GM20431 (cell line): ENCODE data around the gene CACNB4.
"Not testable (repeated sequence)": the region's sequence is repeated elsewhere in the genome, so short reads cannot be mapped to it uniquely, and the experiment has no call there.

Experiments used
- in situ Hi-C: fragments of 300-500 bp; cut with MseI, MboI; formaldehyde crosslinking; loops from one replicate; pipeline ENCODE4 v1.15.0; 2020; ENCODE audit warnings: low sequenced_read_pairs; ENCODE audit not compliant: unreplicated experiment

Gene CACNB4

GRCh38 chr2:151952691-151953456, 146.0 kb downstream of the CACNB4 start:
- in situ Hi-C loops = no loop called here

- in situ Hi-C loops = no loop called here
Measured at GRCh38 chr2:151947813-151948165, 151.1 kb downstream of the CACNB4 start.

DNA sequence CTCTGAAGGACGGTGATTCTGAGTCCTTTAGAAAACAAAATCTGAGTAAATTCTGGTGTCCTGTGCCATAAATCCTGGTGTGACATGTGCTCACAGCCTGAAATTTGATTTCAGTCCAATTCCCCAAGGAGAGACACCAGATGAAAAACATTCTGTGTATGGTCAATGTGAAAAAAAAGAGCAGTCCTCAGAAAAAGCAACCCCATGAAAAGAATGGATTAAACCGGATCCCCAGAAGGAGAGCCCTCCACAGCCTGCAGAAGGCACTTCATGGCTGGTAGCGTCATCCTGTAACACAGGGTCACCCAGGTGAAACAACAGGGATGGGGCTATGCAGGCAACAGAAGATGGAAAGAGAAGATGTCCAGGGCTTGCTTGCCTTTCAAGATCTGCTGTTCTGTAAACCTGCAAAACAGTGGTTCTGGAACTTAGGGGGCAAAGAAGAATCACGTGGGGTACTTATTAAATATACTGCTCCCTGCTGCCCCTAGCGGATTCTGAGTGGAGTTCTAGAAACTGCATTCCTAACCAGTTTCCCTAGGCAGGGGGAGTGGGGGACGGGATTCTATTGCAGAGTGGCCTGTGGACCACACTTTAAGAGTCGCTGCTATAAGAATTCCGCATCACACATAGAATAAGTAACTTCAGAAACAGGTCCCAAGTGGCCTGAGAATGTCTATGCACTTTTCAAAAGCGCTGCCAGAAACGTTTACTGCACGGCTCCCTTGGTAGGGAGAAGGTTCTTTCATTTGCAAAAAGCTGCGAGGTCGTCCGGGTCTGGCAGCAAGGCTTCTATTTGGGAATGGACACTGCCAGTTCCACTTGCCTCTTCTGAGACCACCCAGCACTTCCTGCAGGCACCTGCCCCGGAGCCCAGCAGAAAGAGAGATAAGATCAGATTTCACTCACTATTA, 151.7 kb downstream of the CACNB4 start:
- in situ Hi-C loops = no loop called here

GRCh38 chr2:151946250-151946884, 152.5 kb downstream of the CACNB4 start:
- in situ Hi-C loops = no loop called here

DNA sequence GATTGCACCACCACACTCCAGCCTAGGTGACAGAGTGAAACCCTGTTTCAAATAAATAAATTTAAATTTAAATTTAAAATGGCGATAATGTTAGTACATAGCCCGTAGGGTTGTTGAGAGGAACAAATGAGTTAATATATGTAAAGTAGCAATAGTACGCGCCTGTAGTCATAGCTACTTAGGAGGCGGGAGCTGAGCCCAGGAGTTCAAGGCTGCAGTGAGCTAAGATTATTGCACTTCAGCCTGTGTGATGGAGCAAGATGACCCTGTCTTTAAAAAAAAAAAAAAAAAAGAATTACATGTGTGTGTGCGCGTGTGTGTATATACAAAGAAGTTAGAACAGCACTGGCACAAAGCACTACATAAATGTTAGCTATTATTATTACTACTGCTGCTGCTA, 153.2 kb downstream of the CACNB4 start:
- in situ Hi-C loops = no loop called here

DNA sequence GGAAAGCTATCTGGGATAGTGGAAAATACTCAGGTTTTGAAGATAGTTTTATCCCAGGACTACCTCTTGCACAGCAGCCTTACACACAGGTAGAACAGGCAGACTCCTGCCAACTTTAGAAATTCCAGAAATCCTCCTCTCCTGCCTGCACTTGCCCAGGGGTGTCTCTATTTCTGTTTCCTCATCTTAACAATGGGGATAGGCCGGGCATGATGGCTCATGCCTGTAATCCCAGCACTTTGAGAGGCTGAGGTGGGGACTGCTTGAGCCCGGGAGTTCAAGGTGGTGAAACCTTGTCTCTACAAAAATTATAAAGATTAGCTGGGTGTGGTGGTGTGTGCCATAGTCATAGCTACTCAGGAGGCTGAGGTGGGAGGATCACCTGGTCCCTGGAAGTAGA, 153.7 kb downstream of the CACNB4 start:
- in situ Hi-C loops = no loop called here

- in situ Hi-C loops = no loop called here
Measured at GRCh38 chr2:151943461-151943860, 155.4 kb downstream of the CACNB4 start.

DNA sequence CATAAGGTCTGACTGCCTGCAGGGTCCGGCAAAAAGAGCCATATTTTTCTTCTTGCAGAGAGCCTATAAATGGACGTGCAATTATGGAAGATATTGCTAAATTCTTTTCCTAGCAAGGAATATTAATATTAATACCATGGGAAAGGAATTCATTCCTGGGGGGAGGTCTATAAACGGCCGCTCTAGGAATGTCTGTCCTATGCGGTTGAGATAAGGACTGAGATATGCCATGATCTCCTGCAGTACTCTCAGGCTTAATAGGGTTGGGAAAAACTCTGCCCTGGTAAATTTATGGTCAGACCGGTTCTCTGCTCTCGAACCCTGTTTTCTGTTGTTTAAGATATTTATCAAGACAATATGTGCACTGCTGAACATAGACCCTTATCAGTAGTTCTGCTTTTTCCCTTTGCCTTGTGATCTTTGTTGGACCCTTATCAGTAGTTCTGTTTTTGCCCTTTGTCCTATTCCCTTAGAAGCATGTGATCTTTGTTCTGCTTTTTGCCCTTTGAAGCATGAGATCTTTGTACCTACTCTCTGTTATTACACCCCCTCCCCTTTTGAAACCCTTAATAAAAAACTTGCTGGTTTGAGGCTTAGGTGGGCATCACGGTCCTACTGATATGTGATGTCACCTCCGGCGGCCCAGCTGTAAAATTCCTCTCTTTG, 156.2 kb downstream of the CACNB4 start:
- in situ Hi-C loops = not testable (repeated sequence)

- in situ Hi-C loops = no loop called here
Measured at GRCh38 chr2:151937966-151938365, 160.9 kb downstream of the CACNB4 start.

GRCh38 chr2:151936626-151937025, 162.2 kb downstream of the CACNB4 start:
- in situ Hi-C loops = no loop called here

- in situ Hi-C loops = no loop called here
Measured at GRCh38 chr2:151933266-151933804, 165.5 kb downstream of the CACNB4 start.

GRCh38 chr2:151931756-151932155, 167.1 kb downstream of the CACNB4 start:
- in situ Hi-C loops = no loop called here

DNA sequence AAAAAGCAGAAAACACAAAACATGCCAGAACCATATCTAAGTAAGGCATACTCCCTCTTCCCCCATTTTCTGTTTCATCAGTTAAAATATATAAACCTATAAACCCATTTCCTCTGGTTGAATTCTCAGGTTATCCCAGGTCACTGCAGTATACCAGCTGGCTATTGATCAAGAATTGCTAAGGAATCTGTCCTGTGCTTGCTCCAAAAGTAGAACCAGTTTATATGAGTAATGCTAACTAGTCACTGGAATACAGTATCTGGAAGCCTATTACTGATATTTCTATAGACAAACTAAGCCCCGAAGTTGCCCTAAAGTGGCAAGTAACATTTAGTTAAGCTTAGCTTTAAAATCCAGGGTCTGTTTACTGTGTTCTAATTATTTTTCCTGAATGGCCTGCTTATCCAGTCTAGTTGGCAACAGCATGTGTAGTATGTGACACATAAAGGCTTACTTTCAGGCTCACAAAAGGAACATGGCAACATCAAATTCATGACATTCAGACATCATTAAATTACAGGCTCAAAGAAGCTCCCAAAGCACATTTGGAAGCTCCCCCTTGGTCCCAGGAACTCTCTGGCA, 167.7 kb downstream of the CACNB4 start:
- in situ Hi-C loops = no loop called here

- in situ Hi-C loops = no loop called here
Measured at GRCh38 chr2:151930042-151930441, 168.8 kb downstream of the CACNB4 start.

- in situ Hi-C loops = no loop called here
Measured at GRCh38 chr2:151928380-151928779, 170.5 kb downstream of the CACNB4 start.

GRCh38 chr2:151927501-151928221, 171.2 kb downstream of the CACNB4 start:
- in situ Hi-C loops = no loop called here

- in situ Hi-C loops = no loop called here
Measured at GRCh38 chr2:151922845-151923666, 175.8 kb downstream of the CACNB4 start.

DNA sequence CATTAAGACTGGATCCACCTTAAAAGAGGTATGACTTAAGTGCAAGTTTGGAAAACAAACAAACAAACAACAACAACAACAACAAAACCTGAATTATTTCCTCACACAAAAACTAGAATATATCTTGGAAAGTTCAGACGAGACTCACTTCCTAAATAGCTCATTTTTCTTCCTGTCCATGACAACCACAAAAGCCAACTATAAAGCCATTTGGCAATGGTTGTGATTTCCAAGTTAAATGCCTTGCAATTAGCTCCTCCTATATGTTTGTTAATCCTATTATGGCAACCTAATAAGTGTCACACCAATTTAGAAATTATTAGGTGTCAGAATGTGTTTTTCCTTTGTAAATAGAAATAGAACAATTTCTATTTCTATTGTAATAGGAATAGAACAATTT, 179.1 kb downstream of the CACNB4 start:
- in situ Hi-C loops = no loop called here
